Measurements from ENCODE around the gene SORBS1.
A peak's percentile ranks its signal among the peaks of the same experiment; 100 is the strongest.

The SORBS1 gene

DNA sequence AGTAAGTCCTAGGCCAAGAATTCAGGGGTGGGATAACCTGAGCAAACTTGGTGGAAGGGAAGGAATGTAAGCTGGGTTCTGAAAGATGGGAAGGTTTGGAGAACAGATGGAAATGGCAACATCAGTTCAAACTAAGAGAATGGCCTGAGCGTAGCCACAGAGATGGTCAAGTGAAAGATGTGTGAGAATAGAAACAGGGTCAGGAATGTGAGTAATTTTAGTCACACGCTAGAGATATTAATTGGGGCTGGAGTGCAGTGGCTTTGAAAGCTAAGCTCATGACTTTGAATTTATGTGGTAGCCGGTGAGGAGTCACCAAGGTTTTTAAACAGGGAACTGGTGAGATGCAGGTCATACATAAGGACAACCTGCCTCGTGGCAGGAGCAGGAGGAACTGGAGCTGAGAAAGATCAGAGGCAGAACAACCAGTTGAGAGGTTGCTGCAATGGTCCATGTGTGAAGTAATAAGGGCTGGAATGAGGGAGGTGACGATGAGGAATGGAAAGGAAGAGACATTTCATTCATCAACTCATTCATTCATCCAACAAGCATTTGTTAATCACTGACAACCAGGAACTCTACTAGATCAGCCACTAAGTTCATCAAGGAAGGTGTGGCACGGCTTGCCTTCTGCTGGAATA lies 12.9 kb upstream of the SORBS1 start:
- no peak for DNase-seq
- TF ChIP-seq POLR2A (IDR thresholded peaks at IDR 0.05; ENCODE audit: low read length) (no peak), GATA1 (IDR thresholded peaks at IDR 0.05; ENCODE audit: low read depth, low read length) (no peak)

DNA sequence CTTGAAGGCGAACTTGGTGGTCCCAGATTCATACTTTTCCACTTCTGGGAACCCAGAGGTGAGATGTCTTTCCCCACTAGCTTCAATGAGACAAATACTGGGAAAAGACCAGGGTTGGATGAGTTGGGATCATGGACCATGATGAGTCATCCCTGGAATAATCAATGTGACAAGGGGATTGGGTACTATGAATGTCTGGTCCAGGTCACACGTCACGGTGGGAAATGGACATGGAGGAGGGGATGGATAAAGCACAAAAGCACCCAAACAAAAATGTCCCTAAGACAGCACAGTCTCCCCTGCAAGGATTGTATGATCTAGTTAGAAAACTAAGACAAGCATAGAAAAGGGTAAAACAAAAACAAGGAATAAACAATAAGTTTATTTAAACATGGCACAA lies 12.4 kb upstream of the SORBS1 start:
- TF ChIP-seq POLR2A (IDR thresholded peaks at IDR 0.05; ENCODE audit: low read length): no peak
- no peak for TF ChIP-seq GATA1 (IDR thresholded peaks at IDR 0.05; ENCODE audit: low read depth, low read length)
- DNase-seq: no peak

DNA sequence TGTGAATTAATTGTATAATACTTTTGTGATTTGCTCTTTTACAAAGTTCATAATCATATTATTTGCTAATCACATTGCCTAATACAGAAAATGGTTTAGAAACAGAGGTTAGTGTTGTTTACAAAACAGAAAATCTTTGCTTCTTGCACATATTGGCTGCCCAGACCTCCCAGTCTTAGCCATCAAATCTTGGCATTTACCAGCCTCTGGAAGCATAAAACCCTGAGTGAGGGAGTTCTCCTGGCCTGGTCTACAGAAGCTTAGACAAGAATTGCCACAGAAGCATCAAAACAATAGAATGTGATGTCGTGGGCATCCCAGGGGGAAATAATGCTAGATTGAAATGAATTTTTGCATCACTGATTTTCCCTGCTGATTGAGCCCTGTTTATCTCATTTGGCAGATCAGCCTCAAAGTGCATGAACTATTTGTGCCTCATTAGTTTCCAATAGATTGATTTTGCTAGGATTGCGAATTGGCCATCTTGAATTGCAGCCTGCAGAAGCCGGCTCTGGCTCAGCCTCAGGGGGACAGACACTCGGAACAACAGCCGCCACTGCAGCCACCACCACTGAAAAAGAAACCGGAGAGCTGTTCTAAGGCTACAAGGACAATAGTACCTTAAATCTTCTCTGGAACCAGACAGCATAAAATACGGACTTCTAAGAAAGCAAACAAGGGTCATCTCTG lies 11.1 kb upstream of the SORBS1 start:
- TF ChIP-seq GATA1 (IDR thresholded peaks at IDR 0.05; ENCODE audit: low read depth, low read length) (no peak), POLR2A (IDR thresholded peaks at IDR 0.05; ENCODE audit: low read length) (no peak)
- DNase-seq: no peak

DNA sequence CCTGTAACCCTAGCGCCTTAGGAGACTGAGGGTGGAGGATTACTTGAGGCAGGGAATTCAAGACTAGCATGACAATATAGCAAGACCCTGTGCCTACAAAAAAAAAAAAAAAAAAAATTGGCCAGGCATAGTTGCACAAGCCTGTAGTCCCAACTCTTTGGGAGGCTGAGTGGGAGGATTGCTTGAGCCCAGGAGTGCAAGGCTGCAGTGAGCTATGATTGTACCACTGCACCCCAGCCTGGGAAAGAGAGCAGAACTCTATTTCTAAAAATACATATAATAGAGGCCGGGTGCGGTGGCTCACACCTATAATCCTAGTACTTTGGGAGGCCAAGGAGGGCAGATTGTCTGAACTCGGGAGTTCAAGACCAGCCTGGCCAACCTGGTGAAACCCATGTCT lies 10.2 kb upstream of the SORBS1 start:
- no peak for DNase-seq
- no peak for TF ChIP-seq POLR2A (IDR thresholded peaks at IDR 0.05; ENCODE audit: low read length)
- no peak for TF ChIP-seq GATA1 (IDR thresholded peaks at IDR 0.05; ENCODE audit: low read depth, low read length)

DNA sequence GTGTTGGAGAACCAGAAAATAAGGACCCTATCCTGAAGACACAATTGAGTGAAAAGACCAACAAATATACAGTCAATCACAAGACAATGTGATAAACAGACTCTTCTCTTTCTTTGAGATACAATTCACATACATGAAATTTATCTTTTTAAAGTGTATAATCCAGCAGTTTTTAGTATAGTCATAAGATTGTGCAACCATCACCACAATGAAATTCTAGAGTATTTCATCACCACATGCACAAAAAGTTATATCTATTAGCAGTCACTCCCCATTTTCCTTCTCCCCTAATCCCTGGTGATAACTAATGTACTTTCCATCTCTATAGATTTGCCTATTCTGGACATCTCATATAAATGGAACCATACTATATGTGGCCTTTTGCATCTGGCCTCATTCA lies 8.2 kb upstream of the SORBS1 start:
- no peak for TF ChIP-seq GATA1 (IDR thresholded peaks at IDR 0.05; ENCODE audit: low read depth, low read length)
- no peak for TF ChIP-seq POLR2A (IDR thresholded peaks at IDR 0.05; ENCODE audit: low read length)

DNA sequence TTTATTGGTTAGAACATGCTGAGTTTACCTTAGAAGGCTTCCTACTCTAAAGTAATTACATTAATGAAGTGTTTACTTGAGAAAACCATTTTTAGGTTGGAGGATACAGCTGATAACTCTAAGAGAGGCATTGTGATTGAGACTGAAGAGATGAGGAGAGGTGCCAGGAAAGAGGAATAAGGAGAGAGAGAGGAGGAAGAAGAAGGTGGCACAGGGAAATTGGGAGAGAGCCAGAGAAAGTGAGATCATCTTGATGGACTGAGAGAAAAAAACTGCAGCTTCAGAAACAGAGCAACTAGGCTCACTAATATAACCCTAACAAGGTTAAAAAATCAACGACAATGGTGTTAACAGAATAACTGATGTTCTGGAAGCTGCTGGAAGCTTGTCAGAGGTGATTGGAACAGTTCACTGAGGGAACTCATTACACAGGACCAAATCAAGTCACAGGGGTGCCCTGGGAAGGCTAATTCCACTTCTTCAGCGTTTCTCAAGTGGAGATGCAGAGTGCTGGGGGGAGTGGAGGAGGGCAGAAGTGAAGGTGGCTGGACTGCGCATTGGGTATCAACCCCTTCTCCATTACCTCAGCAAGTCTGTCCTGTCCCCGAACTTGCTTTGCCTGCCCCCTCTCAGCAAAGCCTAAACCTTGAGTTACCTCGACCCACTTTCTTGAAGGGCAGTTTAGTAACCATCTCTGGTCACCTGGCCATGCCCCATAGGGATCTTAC lies 6.9 kb upstream of the SORBS1 start:
- DNase-seq: peak in 1 of 2 experiments; percentile 19
- TF ChIP-seq POLR2A (IDR thresholded peaks at IDR 0.05; ENCODE audit: low read length) (no peak), GATA1 (IDR thresholded peaks at IDR 0.05; ENCODE audit: low read depth, low read length) (no peak)

More for the DNA sequence above, 8.2 kb upstream of the SORBS1 start:
- DNase-seq: no peak

DNA sequence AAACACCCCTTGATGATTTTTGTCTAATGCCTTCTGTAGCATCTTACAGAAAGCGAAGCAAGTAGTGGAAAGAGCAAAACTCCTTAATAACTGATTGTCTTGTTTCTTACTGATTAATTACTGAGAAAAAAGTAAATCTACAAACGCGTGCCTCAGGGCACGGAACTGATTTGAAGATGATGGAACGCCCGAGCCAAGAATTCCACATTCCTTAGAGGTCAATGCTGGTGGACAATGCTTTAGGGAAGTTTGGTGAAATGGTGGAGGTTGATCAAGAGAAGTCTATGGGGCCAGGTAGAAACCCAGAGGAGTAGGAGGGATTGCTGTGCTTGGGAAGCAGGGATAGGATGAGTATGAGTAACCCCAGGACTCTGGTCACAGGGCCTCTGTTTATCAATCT lies 5.0 kb upstream of the SORBS1 start:
- no peak for TF ChIP-seq POLR2A (IDR thresholded peaks at IDR 0.05; ENCODE audit: low read length)
- no peak for TF ChIP-seq GATA1 (IDR thresholded peaks at IDR 0.05; ENCODE audit: low read depth, low read length)
- no peak for DNase-seq

DNA sequence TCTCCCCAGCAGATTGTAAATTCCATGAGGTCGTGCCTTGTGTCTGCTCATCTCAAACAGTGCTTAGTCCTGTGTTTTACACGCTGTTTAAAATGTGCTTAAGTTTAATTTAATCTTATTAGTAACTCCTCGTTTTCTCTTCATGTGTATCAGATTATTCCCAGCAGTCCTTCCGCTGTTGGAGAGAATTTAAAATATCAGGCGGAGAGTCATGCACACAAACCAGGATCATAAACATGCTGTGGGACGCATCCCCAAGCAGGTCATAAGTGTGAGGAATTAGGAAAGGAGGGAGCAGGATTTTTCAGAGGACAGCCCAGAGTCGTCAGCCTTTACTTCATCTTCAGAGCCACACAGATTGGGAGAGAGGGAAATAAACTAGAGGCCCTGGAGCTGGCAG lies 4.2 kb upstream of the SORBS1 start:
- TF ChIP-seq POLR2A (IDR thresholded peaks at IDR 0.05; ENCODE audit: low read length): no peak
- no peak for TF ChIP-seq GATA1 (IDR thresholded peaks at IDR 0.05; ENCODE audit: low read depth, low read length)
- no peak for DNase-seq

DNA sequence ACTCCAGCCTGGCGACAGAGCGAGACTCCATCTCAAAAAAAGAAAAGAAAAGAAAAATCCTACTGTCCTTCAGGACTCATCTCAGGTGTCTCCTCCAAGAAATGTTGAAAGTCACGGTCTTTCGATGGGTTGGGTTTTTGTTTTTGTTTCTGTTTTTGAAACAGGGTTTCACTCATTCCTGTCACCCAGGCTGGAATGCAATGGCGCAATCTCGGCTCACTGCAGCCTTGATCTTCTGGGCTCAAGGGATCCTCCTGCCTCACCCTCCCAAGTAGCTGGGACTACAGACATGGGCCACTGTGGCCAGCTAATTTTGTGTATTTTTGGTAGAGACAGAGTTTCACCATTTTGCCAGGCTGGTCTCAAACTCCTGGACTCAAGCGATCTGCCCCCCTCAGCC lies 3.1 kb upstream of the SORBS1 start:
- TF ChIP-seq POLR2A (IDR thresholded peaks at IDR 0.05; ENCODE audit: low read length) (no peak), GATA1 (IDR thresholded peaks at IDR 0.05; ENCODE audit: low read depth, low read length) (no peak)
- DNase-seq: no peak

DNA sequence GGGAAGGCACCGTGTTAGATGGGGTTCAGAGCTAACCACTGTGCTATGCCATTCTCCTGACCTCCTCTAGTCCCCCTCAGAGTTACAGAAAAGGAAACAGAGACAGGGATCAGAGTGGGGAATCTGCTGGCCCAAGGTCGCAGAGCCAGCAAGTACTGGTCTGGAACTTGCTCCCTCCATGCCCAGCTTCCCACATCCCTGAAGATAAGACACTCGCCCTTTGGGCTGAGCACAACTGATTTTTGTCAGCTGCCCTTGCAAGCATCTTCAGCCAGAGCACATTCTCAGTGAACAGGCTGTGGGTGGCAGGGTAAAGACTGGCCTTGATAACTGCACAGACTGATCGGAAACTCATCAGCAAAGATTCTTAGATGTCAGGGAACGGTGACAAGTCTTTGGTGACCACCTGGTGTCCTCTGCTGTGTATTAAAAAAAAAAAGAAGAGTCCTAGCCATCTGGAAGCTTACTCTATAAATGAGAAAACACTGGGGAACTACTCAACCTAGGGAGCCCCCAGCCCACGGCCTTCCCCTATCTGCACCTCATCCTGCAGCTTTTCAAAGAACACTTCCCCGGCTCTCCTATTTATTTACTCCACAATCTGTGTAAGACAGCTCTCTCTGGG lies 1.3 kb upstream of the SORBS1 start:
- DNase-seq: no peak
- TF ChIP-seq GATA1 (IDR thresholded peaks at IDR 0.05; ENCODE audit: low read depth, low read length): no peak

DNA sequence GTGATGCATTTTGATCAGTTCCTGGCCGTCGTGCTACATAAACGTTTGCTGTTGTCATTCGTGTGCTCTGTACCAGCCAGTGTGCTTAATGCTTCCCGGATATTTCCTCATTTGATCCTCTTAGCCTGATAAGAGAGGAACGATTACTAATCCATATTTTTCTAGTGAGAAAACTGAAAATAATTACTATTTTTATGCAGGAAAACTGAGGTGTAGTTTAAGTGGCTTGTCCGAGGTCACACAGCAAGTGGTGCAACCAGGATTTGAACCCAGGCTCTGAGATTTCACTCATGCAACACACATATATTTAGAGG lies 650 bp upstream of the SORBS1 start:
- TF ChIP-seq GATA1 (IDR thresholded peaks at IDR 0.05; ENCODE audit: low read depth, low read length) (no peak), POLR2A (IDR thresholded peaks at IDR 0.05; ENCODE audit: low read length) (no peak)
- no peak for DNase-seq

DNA sequence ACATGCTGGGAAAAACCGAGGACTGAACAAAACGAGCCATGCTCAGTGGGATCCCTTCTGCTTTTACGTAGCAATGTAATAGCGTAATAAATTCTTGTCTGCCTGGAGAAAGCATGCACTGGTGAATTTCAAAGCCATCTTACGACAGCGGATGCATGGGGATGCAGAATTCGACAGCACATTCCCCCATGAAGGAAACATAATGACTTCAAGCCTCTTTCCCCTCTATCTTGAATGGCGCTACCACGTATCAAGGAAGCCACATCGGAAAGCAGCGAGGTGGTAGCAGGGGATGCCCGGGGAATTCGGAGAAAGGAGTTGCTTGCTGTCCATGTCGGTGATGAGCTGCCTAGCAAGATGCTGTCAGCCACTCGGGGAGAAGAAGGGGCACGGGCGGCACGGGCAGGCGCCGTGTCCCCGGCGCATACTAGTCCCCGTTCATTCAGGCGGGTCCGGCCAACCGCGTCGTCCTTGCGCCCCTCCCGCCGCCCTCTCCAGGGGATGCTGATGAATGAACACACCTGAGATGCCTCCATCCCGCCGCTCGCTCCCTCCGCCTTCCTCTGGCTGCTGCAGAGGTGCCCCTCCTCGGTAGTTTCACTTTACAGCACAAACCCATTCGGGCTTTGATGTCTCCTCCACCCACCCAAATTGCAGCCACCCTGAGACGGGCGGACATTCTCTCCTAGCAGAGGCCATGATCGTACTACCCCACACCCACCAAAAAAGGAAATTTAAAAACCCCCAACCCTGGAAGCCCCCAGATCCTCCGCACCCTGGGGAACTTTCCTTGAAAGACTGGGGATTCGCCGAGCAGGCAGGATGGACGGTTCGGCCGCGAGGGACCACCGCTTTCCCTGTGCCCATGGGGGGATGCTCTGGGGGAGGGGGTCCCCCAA lies 644 bp downstream of the SORBS1 start:
- TF ChIP-seq GATA1 (IDR thresholded peaks at IDR 0.05; ENCODE audit: low read depth, low read length) (no peak), POLR2A (IDR thresholded peaks at IDR 0.05; ENCODE audit: low read length) (no peak)
- peak; percentile 54 to 73 for DNase-seq

DNA sequence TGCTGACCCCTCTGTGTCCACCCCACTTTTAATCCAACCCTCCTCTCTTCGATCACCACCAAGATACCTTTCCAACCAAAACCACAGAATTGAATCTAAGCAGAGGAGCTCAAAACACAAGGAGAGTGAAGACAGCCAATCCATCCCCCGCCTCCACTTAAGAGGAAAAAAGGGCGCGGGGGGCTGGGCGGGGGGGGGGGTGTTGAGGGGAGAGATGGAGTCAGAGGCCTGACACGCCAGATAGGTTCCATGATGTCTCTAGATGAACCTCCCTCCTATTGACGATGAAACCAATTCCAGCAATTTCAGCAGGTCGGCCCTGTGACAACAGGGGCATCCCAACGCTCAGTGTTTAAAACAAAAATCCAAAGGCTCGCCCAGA lies 1.3 kb downstream of the SORBS1 start:
- TF ChIP-seq POLR2A (IDR thresholded peaks at IDR 0.05; ENCODE audit: low read length): no peak
- no peak for TF ChIP-seq GATA1 (IDR thresholded peaks at IDR 0.05; ENCODE audit: low read depth, low read length)
- DNase-seq: no peak
